Endodermal cell (in vitro differentiated cells): ENCODE data around the gene DHX8. TPM values are rescaled to one million over a fixed set of nuclear protein-coding genes. Genes with fewer than 3 reads are reported as not detected.

Experiments used
- DNase-seq: peaks from one replicate; pipeline ENCODE4 v3.0.0-alpha.2; 2017
- H3K27ac ChIP-seq: 2 replicates; pipeline ENCODE4 v1.5.1; 2013; ENCODE audit warnings: mild to moderate bottlenecking, low read depth, low read length, moderate library complexity
- H3K27me3 ChIP-seq: 2 replicates; pipeline ENCODE4 v1.6.1; 2013; ENCODE audit warnings: mild to moderate bottlenecking, low read length, moderate library complexity; ENCODE audit not compliant: insufficient read depth, control insufficient read depth, poor library complexity, severe bottlenecking
- H3K36me3 ChIP-seq: 2 replicates; pipeline ENCODE4 v1.7.0; 2013; ENCODE audit warnings: mild to moderate bottlenecking, low read length, moderate library complexity; ENCODE audit not compliant: control insufficient read depth, insufficient read depth
- H3K4me1 ChIP-seq: one replicate; pipeline ENCODE4 v1.7.0; 2013; ENCODE audit warnings: low read length; ENCODE audit not compliant: control insufficient read depth, insufficient read depth
- H3K4me3 ChIP-seq: 2 replicates; pipeline ENCODE4 v1.5.1; 2013; ENCODE audit warnings: mild to moderate bottlenecking, low read length, moderate library complexity
- H3K9ac ChIP-seq: 2 replicates; pipeline ENCODE4 v1.6.1; 2013; ENCODE audit warnings: mild to moderate bottlenecking, low read length, moderate library complexity; ENCODE audit not compliant: poor library complexity, severe bottlenecking; ENCODE audit errors: extremely low read depth
- H3K9me3 ChIP-seq: 2 replicates; pipeline ENCODE4 v1.6.1; 2013; ENCODE audit warnings: mild to moderate bottlenecking, low read length, moderate library complexity; ENCODE audit not compliant: control insufficient read depth
- H3K27ac Mint-ChIP-seq: 2 replicates; pipeline ENCODE4 v1.8.0; 2020; ENCODE audit warnings: mixed read lengths
- H3K27me3 Mint-ChIP-seq: 2 replicates; pipeline ENCODE4 v1.8.0; 2021; ENCODE audit warnings: mild to moderate bottlenecking, mixed read lengths; ENCODE audit not compliant: insufficient read depth
- H3K36me3 Mint-ChIP-seq: 2 replicates; pipeline ENCODE4 v1.8.0; 2020; ENCODE audit warnings: low read depth, mixed read lengths
- H3K4me1 Mint-ChIP-seq: 2 replicates; pipeline ENCODE4 v1.8.0; 2020; ENCODE audit warnings: mixed read lengths
- H3K4me3 Mint-ChIP-seq: 2 replicates; pipeline ENCODE4 v1.8.0; 2020; ENCODE audit warnings: mild to moderate bottlenecking, moderate library complexity, mixed read lengths
- H3K9me3 Mint-ChIP-seq: 2 replicates; pipeline ENCODE4 v1.8.0; 2020; ENCODE audit warnings: mild to moderate bottlenecking, mixed read lengths
- WGBS, 2 experiments: methylation state at CpG; one replicate each; pipeline versions ENCODE4 v1.1.5 to v1.1.7; 2013; ENCODE audit warnings: missing lambda C conversion rate in 2 of 2, mixed read lengths in 1 of 2; ENCODE audit not compliant: insufficient coverage in 1 of 2, insufficient read length in 1 of 2; 5-methylcytosine and 5-hydroxymethylcytosine counted together
- total RNA-seq, 2 donors: library from RNA; stranded (reverse); fragmentation: NEBNext Ultra II Directional in 1 of 2; extraction: Animal tissue kit (Norgen Biotek cat#: 25700) in 1 of 2; gene quantifications; 2 replicates in 1 of 2; 3 replicates in 1 of 2; pipeline ENCODE4 v1.2.1, GENCODE V29; 2021
- TF ChIP-seq, protein P1 (sequence below): fragments of 200-600 bp; sonication (generic); conservative IDR thresholded peaks from 2 replicates; pipeline ENCODE4 v1.5.0; 2021; ENCODE audit warnings: antibody characterized with exemption, mild to moderate bottlenecking

DHX8 gene
- total RNA-seq, 2 donors from 2014 or later: 53.3 to 57.1 TPM

DNA sequence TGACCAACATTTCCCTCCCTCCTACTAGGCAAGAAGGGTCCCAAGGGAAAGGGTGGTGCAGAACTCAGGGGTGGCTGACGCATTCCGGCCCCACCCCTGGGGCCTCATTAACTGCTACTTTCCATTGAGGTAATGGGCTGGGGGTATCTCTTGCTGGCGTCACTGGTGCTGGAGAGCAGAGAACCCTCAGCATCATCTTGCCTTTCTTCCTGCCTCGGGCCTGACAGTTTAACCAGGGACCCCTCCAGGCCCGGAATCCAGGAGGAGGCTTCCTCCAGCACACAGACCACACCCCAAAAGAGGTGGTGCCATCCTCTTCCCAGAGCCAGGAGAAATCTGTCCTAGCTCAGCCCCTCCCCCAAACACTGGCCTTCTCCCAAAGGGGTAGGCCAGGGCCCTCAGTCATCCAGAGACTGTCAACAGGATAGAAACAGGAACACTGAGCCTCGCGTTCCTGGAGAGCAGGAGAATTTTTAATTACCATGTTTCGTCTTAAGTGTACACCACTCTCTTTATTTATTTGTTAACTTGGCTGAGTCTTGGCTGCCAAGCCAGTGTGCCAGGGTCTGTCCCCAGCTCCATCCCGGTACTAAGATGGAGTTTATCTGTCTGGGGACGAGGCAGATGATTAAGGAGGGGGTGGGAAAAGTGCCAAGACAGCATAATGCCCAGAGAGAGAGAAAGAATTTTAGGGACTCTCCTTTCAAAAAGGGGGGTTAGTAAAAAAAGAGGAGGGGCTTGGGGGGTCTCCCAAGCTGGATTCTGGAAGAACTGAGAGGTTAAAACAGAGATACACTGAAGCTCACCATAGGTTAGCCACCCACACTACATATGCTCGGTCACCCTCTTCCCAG lies 57.3 kb downstream of the DHX8 start:
- Mint-ChIP-seq H3K36me3 (peaks cover 13% of the 10 kb centered on the region), H3K4me1 (peaks cover 54% of the 10 kb centered on the region), H3K9me3 (no peaks in the 10 kb centered on the region), H3K27ac (peak overlapping the region; percentile 65), H3K4me3 (no peak overlapping the region), H3K27me3 (no peaks in the 10 kb centered on the region)
- Histone ChIP-seq H3K9ac (no peak overlapping the region), H3K36me3 (peaks cover 17% of the 10 kb centered on the region), H3K4me3 (no peak overlapping the region), H3K27me3 (no peaks in the 10 kb centered on the region), H3K4me1 (peaks cover 11% of the 10 kb centered on the region), H3K27ac (no peak overlapping the region), H3K9me3 (no peaks in the 10 kb centered on the region)
- TF ChIP-seq, protein P1, sequence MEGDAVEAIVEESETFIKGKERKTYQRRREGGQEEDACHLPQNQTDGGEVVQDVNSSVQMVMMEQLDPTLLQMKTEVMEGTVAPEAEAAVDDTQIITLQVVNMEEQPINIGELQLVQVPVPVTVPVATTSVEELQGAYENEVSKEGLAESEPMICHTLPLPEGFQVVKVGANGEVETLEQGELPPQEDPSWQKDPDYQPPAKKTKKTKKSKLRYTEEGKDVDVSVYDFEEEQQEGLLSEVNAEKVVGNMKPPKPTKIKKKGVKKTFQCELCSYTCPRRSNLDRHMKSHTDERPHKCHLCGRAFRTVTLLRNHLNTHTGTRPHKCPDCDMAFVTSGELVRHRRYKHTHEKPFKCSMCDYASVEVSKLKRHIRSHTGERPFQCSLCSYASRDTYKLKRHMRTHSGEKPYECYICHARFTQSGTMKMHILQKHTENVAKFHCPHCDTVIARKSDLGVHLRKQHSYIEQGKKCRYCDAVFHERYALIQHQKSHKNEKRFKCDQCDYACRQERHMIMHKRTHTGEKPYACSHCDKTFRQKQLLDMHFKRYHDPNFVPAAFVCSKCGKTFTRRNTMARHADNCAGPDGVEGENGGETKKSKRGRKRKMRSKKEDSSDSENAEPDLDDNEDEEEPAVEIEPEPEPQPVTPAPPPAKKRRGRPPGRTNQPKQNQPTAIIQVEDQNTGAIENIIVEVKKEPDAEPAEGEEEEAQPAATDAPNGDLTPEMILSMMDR: no peak
- WGBS, 2 experiments: 39 to 83% methylated on average over 3 to 11 of the region's 11 CpGs
- DNase-seq: peak; percentile 83

DNA sequence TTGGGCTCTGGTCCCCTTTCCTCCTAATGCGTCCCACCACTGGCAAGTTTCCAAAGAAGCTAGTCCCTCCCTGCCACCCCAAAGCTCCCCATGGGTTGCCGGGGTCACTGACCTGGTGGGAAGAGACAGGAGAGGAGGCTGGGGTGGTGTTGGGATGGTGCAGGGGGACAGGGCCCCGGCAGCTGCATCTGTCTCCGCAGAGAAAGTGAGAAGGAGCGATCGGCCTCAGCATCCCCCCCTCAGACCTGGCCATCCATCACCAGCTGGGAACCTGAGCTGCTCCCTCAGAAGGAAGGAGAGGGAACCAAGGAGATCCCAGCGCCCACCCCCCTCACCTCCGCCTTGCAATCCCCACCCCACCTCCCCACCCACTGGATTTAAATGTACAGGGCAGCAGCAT lies 59.1 kb downstream of the DHX8 start:
- peaks cover 9% of the 10 kb centered on the region for H3K36me3 ChIP-seq
- no peak overlapping the region for H3K27ac ChIP-seq
- 75% methylated on average over 2 of the region's 8 CpGs; no CpG with 5 or more reads in 1 of the 2 experiments for WGBS, 2 experiments
- Mint-ChIP-seq H3K27me3 (peaks cover 2% of the 10 kb centered on the region), H3K36me3 (peaks cover 5% of the 10 kb centered on the region), H3K4me1 (peaks cover 56% of the 10 kb centered on the region), H3K4me3 (peak overlapping the region; percentile 79), H3K27ac (peak overlapping the region; percentile 86), H3K9me3 (no peaks in the 10 kb centered on the region)
- no peak for DNase-seq
- no peak overlapping the region for H3K9ac ChIP-seq
- TF ChIP-seq, protein P1: no peak
- peaks cover 11% of the 10 kb centered on the region for H3K4me1 ChIP-seq
- peaks cover 13% of the 10 kb centered on the region for H3K27me3 ChIP-seq
- H3K9me3 ChIP-seq: no peaks in the 10 kb centered on the region
- H3K4me3 ChIP-seq: no peak overlapping the region

DNA sequence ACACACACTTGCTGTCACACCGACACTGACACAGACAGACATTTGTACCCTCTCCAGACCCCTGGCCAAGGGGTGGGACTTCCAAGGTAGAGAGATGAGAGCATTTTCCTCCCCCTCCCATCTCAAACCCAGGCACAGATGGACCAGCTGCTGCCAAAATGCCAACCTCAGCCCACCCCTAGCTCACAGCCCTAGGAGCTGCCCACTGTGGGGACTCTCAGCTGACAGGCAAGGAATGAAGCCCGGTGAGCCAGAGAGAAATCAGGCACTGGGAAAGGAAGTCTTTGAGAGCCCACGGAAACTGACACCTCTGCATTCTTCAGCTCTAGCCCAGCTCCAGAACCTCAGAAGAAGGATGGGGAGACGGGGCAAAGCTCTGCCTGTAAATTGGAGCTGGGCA lies 59.5 kb downstream of the DHX8 start:
- Mint-ChIP-seq H3K4me1 (peaks cover 56% of the 10 kb centered on the region), H3K9me3 (no peaks in the 10 kb centered on the region), H3K27ac (no peak overlapping the region), H3K27me3 (peaks cover 3% of the 10 kb centered on the region), H3K36me3 (peaks cover 5% of the 10 kb centered on the region), H3K4me3 (peak overlapping the region; percentile 79)
- peak overlapping the region; percentile 95 for H3K4me3 ChIP-seq
- no peak overlapping the region for H3K27ac ChIP-seq
- no peak overlapping the region for H3K9ac ChIP-seq
- H3K36me3 ChIP-seq: peaks cover 9% of the 10 kb centered on the region
- TF ChIP-seq, protein P1: no peak
- peaks cover 11% of the 10 kb centered on the region for H3K4me1 ChIP-seq
- no peaks in the 10 kb centered on the region for H3K9me3 ChIP-seq
- WGBS, 2 experiments: 20 to 51% methylated on average over 2 to 4 of the region's 4 CpGs
- DNase-seq: no peak
- H3K27me3 ChIP-seq: peaks cover 13% of the 10 kb centered on the region
